ENCODE measurements around the gene GNRHR.
"Not testable (repeated sequence)": the region's sequence is repeated elsewhere in the genome, so short reads cannot be mapped to it uniquely, and the experiment has no call there.

The GNRHR gene

DNA sequence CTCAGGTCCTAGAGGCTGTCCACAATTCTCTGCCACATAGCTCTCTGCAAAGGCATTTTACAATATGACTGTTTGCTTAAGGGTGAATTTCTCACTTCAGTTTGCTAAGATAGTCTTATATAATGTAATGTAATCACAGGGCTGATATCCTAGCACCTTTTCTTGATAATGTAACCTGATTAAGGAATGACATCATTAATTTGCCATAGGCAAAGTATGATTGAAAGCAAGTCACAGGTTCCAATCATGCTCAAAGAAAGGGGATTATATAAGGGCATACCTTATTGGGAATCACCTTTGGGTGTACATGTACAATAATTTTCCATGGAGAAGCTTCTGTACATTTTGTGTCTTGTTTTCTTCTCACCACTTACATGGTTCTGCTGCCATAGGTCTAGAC, 18.9 kb downstream of the GNRHR start:
- DNase-seq (ENCODE audit: insufficient read length, low spot score) = no peak
- FAIRE-seq = no peak

DNA sequence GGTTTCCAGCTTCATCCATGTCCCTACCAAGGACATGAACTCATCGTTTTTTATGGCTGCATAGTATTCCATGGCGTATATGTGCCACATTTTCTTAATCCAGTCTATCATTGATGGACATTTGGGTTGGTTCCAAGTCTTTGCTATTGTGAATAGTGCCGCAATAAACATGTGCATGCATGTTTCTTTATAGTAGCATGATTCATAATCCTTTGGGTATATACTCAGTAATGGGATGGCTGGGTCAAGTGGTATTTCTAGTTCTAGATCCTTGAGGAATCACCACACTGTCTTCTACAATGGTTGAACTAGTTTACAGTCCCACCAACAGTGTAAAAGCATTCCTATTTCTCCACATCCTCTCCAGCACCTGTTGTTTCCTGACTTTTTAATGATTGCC, 23.7 kb downstream of the GNRHR start:
- not testable (repeated sequence) for FAIRE-seq; DNase-seq (ENCODE audit: insufficient read length, low spot score)

DNA sequence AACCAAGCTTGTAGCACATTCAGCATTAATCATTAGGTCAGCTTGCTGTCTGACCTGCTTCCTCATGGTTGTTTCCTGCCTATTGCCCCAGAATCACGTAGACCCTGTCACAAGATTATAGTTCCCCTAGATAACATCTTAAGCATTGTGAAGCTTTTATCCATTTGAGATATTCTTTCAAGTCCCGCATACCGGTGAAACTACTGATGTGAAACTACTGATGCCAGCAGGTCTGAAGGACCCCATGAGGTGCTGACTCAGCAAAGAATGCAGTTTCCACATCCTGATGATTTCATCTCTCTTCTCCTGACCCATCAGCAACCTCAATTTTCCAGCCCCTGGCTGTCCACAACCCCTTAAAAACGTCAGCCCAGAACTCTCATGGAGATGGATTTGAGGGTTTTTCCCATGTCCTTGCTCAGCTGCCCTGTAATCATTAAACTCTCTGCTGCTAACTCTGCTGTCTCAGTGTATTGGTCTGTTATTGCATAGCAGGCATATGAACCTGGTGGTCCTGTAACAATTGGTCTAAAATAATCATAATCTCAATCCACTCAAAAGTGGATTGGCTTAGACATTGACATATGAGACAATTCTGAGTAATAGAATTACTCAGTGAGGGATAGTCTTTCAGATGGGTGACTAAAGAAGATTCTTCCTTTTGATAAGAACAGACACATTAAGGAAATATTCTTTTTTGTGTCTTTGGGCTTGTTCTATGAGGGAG, 26.9 kb downstream of the GNRHR start:
- DNase-seq (ENCODE audit: insufficient read length, low spot score) (no peak), FAIRE-seq (no peak)

DNA sequence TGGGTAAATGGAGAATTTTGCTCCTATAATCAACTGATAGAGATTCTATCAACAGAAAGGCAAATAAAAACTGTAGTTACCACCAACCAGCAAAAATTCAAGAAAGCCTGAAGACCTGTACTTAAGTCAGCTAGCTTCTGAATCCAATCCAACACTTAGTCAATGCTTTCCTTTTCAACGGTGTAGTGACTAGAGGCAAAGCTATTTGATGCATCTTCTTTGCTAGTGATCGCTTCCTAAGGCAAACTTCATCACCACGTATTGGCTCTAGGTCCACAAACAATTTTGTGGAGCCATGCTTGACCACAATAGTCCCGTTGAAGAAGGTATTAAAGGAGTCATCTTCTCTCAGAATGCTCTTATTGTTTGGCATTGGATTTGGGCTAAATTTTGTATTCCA, 28.2 kb downstream of the GNRHR start:
- DNase-seq (ENCODE audit: insufficient read length, low spot score) (no peak), FAIRE-seq (no peak)

DNA sequence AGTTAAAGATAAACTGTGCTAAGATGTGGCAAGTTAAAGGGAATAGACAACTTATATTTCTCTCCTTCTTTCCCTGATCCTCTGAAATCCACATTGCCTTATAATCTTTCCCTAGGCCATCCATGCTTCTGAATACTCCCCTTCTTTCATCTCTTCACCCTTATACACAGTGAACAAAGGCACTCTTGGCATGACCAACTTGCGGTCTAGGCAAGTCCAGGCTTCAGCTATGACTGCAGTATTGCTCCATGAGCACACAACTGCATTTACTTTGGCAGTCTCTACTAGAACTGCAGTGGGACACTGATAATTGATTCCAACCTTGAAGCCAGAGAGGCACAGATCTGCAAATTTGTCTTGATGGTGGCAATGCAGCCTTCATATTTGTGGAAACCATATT, 29.1 kb downstream of the GNRHR start:
- FAIRE-seq (no peak), DNase-seq (ENCODE audit: insufficient read length, low spot score) (no peak)

DNA sequence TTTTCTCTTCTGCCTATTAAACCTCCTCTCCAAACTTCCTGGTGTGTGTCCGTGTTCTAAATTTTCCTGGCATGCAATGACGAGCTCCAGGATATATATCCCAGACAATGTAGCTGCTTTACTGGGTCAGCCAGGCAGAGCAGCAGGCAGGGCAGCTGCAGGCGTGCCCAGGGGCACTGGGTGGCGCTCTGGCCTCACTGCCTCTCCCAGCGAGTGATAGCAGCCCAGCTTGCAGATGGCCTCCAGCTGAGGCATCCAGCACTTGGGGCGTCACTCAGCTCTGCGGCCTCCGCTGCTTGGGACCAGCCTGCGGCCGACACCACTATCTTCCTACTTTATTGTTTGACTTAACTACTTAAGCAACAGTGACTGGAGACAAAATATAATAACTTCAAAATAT, 30.2 kb downstream of the GNRHR start:
- DNase-seq (ENCODE audit: insufficient read length, low spot score) = no peak
- no peak for FAIRE-seq

DNA sequence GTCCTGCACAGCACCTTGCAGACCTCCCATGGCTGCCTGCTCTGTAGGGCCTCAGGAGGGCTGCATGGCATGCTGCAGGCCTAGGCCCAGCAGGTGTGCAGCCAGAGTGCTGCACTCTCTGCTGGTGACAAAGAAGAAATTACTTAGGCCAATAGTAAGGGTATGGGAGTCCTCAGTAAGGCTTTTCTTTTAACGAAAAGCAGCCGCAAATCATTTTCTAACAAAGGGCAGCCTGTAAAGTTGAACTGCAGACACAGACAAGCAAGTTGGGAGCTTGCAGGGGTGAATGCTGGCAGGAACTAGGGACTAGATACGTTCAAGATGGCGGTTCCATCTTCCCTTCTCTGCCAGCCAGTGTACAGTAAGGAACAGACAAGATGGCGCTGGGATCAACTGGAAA, 30.8 kb downstream of the GNRHR start:
- FAIRE-seq (no peak), DNase-seq (ENCODE audit: insufficient read length, low spot score) (no peak)

DNA sequence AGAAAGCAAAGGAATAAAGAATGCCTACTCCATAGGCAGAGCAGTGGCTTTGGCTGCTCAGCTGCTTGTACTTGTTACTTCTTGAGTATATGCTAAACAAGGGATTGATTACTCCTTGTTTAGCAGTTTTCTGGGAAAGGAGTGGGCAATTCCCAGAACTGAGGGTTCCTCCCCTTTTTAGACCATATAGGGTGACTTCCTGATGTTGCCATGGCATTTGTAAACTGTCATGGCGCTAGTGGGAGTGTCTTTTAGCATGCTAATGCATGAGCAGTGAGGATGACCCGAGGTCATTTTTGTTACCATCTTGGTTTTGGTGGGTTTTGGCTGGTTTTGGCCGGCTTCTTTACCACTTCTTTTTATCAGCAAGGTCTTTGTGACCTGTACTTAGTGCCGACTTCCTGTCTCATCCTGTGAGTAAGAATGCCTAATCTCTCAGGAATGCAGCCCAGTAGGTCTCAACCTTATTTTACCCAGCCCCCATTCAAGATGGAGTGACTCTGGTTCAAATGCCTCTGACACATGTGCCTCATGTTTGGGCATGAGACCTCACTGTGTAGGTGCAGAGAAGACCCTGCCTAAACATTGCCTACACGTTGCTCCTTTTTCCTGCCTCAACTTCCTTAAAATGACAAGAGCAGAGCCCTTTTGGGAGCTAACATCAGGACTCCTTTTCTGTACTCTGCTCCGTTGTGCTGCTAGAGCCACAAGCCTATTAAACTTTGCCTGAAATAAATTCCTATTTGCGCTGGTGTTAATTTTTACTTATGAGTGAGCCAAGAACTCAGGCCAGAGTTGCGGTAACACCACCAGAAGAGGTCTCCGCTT, 32.2 kb downstream of the GNRHR start:
- no peak for FAIRE-seq

DNA sequence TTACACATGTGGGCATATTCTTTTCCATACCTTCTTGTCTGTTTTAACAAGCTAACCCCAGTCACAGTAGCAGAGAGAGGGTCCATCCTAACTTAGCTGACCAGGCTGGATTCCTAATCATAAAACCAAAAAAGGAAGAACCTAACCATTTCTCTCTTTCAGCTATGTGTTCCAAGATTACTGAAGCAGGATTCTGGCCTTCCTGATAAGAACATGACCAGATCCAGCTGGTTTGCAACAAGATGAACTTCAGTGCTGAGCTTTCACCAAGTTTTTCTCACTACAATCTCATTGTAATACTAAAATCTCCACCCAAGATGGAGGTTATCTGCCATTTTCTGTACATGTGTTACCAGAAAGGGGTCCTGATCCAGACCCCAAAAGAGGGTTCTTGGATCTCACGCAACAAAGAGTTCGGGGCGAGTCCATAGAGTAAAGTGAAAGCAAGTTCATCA, 32.8 kb downstream of the GNRHR start:
- DNase-seq (ENCODE audit: insufficient read length, low spot score) (no peak), FAIRE-seq (no peak)

More for the DNA sequence above, 32.2 kb downstream of the GNRHR start:
- DNase-seq (ENCODE audit: insufficient read length, low spot score) = no peak

DNA sequence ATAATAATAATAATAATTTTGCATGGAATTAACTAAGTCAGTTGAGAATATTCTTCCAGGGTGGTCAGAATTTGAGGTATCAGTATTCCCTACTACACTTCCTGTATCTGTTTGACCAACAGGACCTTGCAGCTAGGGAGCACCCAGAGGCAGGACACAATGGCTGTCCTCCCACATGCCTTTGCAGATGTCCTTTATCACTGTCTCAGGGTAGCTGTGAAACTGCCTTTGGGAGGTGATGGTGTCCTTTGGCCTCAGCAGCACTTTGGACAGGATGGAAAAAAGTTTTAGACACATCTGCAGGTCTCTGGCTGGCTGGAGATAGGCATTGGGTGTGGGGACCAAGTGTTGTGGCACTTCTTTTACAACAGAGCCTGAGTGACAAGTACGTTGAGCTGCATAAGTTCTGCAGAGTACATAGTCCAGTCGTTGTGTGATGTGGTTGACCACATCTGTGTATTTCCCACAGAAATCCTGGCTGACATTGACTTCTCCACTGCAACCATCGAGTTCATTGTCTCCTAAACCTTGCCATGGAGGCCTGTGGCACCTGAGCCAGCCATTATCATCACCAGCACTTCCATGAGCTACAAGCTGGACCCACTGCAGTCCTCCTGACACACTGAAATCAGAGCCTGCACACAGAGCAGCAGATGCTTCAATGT, 34.1 kb downstream of the GNRHR start:
- no peak for FAIRE-seq
- no peak for DNase-seq (ENCODE audit: insufficient read length, low spot score)

DNA sequence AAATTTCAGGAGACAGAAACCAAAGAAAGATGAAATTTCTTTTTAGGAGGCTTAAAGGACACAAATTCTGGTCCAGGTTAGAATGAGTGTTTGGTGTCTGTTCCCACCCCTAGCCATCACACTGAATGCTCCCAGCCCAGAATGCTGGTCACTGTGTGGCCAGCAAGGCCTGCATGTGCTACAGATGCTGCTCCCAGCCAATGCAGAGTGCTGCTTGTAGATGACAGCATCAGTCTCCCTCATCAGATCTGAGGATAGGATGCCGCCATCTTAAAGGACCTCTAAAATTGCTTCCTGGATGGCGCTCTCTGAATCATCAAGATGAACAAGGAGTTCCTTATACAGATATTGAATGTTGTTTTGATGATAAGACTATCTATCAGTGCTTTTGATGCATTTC, 35.3 kb downstream of the GNRHR start:
- FAIRE-seq (no peak), DNase-seq (ENCODE audit: insufficient read length, low spot score) (no peak)

DNA sequence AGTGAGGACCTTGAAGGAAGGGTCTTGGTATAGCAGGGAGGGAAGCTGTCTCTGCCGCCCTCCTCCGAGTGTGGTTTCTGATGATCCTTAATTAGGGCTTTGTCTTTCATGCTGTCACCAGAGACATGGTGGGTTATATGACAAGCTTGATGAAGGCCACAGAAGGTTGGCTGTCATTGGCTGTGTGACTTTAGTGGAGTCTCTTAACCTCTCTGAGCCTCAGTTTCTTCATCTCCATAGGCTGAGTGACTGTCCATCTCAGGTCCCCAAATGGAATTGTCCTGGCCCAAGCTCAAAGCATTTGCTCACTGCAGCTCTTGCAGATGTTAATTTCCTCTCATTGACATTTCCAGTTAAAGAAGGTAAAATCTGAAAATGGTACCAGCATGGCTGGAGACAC, 36.6 kb downstream of the GNRHR start:
- no peak for FAIRE-seq
- DNase-seq (ENCODE audit: insufficient read length, low spot score) = no peak

DNA sequence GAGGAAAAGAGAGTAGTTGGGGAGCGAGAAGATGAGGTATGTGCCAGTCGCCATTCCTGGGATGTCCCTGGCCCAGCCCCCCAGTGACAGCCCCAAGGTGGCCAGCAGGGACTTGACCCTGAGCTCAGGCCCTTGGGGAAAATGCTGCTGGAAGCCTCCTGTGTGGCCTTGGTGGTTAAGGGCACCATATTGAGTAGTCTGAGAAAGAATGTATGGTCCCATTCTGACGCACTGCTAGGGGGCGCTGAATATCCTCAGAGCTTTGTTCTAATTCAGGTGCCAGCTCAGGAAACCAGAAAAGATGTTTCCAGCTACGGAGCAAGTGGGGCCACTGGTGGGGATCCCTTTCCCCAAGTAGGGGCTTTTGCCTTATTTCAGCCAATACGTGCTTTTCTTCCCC, 39.2 kb downstream of the GNRHR start:
- no peak for FAIRE-seq
- DNase-seq (ENCODE audit: insufficient read length, low spot score) = no peak

DNA sequence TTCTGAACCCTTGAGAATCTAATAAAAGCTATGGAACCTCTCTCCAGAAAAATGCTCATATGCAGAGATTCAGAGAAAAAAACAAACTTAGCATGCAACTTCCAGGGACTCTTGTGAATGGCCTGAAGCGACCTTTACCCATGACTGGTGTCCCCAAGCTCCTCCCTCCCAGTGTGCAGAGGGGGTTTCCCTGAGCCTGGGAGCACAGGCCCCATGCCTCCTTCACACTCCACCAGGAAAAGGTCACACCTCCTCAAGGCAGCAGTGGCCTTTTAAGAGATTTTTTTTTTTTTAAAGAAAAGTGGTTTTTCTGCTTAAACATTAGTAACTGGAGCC, 40.0 kb downstream of the GNRHR start:
- no peak for DNase-seq (ENCODE audit: insufficient read length, low spot score)
- FAIRE-seq = no peak

DNA sequence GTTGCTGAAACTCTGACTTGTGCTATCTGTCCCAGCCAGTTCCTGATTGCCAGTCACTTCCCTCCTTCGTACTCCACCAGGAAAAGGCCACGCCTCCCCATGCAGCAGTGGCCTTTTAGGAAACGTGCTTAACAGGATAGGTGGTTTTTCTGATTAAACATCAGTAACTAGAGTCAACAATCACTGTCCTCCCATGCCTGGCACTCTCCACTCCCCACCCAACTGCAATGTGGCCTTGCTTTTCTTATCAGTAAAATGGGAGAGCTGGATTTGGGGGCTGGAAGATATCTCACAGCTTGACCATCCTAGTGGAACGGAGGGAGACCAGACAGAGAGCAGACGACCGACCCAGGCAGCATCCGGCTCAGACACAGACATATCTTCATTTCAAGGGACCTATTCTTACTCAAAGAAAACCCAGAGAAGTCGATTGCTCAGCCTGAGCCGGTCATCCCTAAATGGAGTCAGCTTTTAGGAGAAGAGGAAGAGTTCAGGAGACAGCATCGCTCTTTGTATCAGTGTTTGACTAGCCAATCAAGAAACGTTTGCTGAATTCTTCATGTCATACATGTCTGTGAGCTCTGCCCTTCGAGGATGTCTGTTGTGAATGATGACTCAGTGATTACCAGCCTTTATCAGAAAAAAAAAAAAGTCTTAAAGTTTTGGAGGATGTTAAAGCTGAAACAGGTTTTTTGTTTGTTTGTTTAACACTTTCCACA, 40.5 kb downstream of the GNRHR start:
- FAIRE-seq = no peak
- no peak for DNase-seq (ENCODE audit: insufficient read length, low spot score)

DNA sequence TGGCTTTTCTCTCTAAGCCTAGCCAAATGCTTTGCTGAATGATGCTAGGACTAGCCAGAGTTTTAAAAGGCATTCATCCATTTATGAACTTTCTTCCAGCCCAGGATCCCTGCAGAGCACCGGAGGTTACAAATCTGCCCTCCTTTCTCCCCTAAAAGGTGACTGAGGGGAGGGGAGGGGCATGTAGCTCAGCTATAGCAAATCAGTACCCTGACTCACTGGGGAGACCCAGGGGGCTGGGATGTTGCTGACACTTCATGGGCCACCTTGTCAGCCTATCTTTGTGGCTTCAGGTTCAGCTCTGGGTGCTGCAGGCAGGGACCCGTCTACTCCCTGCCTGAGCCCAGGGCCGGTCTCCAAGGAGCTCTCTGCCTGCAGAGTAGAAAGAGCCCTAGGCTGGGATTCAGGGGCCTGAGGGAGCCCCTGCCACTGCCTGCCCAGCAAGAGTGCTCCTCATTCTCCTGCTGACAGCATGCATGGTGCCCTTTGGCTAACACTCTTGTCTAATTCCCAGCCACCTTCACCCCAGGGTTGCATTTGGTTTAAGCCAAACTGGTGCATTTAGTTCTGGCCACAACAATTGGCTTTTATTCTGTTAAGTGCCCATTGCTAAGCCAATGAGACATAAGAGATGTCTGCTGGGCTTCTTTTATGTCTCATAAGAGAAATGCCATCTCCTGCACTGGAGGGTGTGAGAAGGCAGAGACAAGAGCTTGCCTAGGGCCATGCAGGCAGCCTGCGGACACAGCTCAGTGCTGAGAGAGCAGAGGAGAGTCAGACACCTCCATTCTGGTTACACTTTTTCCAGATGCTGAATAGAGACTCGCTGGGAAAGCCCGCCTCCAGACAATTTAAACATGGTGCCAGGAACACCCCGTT, 41.3 kb downstream of the GNRHR start:
- FAIRE-seq (no peak), DNase-seq (ENCODE audit: insufficient read length, low spot score) (no peak)

DNA sequence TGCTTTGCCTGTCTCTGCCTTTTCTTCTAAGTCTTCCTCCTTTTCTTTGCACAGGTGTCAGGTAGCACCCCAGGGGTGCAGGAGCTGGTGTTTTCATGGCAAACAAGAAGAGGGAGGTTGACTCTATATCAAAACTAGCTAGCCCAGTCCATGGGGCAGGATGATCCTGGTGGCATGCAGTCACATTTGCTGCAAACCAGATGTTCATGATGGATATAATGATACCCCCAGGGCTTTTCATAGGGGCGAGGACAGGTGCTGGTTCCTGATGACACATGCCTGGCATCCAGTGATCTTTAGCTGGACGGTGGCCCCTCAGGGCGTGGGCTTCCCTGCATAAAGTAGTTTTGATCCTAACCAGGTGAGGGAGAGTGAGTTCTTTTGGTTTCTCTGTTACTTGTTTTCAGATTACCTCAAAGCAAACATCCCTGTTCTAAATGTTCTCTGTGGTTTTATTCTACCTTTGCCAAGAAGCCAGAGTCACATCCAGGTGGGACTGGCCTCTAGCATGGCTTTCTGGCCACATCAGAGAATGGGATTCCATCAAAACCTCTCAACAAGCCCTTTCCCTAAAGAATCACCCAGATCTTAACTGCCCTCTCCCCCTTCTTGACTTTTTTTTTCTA, 42.1 kb downstream of the GNRHR start:
- FAIRE-seq (peak; percentile 48), DNase-seq (ENCODE audit: insufficient read length, low spot score) (no peak)

DNA sequence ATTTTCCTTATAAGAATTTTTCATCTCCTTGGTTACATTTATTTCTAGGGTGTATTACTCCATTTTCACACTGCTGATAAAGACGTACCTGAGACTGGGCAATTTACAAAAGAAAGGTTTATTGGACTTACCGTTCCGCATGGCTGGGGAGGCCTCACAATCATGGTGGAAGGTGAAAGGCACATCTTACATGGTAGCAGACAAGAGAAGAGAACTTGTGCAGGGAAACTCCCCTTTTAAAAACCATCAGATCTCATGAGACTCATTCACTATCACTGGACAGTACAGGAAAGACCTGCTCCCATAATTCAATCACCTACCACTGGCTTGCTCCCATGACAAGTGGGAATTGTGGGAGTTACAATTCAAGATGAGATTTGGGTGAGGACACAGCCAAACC, 47.5 kb downstream of the GNRHR start:
- not testable (repeated sequence) for DNase-seq (ENCODE audit: insufficient read length, low spot score); FAIRE-seq

DNA sequence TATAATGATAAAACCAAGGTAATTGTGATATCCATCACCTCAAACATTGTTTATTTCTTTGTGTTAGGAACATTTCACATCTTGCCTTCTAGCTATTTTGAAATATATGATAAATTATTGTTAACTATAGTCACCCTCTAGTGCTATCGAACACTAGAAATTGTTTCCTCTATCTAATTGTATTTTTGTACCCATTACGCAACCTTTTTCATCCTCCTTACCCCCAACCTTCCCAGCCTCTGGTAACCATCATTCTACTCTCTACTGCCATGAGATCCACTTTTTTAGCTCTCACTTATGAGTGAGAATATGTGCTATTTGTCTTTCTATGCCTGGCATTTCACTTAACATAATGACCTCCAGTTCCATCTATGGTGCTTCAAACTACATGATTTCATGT, 49.3 kb downstream of the GNRHR start:
- peak; percentile 18 for FAIRE-seq
- no peak for DNase-seq (ENCODE audit: insufficient read length, low spot score)

DNA sequence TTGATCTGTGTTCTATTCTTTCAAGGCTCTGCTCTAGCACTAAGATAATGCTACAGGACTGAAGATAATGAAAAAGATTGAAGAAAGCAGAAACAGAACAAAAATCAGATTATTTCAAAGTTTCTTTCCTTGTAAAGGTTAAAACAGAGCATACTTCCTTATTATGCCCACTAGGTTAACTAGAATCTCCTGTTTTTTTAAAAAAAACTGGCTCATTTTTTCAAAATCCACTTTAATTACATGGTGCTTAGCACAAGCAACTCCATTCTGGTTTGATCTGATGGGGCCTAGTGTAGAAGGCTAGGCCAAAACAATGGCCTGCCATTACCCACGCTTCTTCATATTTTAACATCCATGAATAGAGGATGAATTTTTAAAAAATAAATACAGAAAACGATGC, 52.0 kb downstream of the GNRHR start:
- DNase-seq (ENCODE audit: insufficient read length, low spot score) = no peak
- no peak for FAIRE-seq
